HG03439 (cell line): ENCODE results near the gene PHACTR3.
"Not testable (repeated sequence)": the region's sequence is repeated elsewhere in the genome, so short reads cannot be mapped to it uniquely, and the experiment has no call there.

ENCODE experiments used
- ATAC-seq: cut with Tn5 transposase; IDR thresholded peaks from one replicate; pipeline ENCODE4 v1.9.1; 2021; ENCODE audit warnings: mild to moderate bottlenecking, moderate library complexity; ENCODE audit not compliant: unreplicated experiment

Gene PHACTR3

GRCh38 chr20:59618585-59618984, 14.2 kb downstream of the PHACTR3 start:
- ATAC-seq, result not testable (repeated sequence)

GRCh38 chr20:59620860-59621505, 16.6 kb downstream of the PHACTR3 start:
- no peak for ATAC-seq

- no peak for ATAC-seq
These were observed 18.2 kb downstream of the PHACTR3 start for GRCh38 chr20:59622496-59622895.

DNA sequence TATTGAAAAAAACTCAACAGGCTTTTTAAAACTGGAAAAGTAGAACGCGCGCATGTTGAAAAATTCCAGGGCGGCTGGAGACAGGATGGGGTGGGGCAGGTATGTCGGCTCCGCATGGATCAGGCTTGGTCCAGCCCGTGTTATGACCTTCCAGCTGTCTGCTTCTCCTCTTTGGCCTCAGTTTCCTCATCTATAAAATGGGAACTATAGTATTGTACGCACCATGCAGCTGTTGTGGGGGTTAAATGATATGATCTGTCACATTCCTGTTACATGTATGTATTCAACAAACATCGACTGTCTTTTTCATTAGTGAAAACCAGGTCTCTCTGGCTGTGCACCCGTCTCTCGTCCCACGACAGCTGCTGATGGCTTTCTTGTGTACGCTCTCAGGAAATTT, 18.8 kb downstream of the PHACTR3 start:
- no peak for ATAC-seq

DNA sequence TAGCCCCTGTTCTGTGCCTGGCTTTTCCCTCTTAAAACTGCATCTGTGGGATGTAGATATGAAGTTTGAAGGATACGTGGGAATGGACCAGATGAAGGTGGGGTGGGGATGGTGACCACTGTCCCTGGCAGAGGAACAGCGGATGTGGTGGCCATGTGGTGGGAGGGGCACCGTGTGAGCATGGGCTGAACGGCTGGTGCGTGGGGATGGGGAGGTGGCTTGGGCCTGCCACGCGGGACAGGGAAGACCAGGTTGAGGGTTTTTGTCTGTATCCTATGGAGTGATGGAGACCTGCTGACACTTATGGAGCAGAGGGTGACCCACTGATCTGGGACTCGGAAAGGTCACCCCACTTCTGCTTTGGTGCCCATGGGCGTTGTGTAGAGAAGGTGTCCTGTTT, 19.2 kb downstream of the PHACTR3 start:
- no peak for ATAC-seq

DNA sequence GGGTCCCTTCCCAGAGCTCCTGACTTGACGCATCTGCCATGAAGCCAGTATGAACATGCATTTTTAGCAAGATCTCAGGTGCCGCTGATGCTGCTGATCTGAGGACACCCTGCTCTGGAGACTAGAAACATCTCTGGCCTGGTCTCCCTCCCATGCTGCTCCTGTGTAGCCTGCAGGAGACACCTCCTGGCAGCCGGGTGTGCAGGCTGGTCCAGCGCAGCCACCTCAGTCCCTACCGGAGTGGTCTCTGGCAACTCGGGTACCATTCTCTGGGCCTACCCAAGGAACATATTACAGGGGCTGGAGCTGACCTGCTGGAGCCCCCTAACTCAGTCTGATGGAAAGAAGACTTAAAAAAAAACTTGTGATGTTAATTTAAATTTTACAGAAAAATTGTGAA, 20.1 kb downstream of the PHACTR3 start:
- no peak for ATAC-seq

- ATAC-seq, result no peak
These were observed 21.0 kb downstream of the PHACTR3 start for GRCh38 chr20:59625214-59625922.

- no peak for ATAC-seq
These were observed 23.0 kb downstream of the PHACTR3 start for GRCh38 chr20:59627298-59627697.

DNA sequence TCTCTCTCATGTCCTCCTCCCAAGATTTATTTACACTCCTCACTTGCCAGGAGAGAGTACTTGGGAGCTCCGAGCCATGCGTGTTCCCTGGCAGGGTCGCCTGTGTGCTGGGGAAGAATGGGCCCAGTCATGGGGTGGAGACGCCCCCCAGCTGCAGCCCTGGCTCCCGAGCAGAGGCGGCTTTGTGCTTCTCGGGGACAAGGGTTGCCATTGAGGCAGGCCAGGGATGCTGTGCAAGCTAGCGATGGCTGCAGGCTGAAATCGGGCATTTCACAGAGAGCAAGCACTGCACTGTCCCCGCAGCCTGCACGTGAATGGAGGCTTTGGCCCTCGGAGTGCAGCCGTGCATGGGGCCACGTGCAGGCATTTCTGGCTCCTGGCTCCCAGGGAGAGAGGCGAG, 23.8 kb downstream of the PHACTR3 start:
- no peak for ATAC-seq

DNA sequence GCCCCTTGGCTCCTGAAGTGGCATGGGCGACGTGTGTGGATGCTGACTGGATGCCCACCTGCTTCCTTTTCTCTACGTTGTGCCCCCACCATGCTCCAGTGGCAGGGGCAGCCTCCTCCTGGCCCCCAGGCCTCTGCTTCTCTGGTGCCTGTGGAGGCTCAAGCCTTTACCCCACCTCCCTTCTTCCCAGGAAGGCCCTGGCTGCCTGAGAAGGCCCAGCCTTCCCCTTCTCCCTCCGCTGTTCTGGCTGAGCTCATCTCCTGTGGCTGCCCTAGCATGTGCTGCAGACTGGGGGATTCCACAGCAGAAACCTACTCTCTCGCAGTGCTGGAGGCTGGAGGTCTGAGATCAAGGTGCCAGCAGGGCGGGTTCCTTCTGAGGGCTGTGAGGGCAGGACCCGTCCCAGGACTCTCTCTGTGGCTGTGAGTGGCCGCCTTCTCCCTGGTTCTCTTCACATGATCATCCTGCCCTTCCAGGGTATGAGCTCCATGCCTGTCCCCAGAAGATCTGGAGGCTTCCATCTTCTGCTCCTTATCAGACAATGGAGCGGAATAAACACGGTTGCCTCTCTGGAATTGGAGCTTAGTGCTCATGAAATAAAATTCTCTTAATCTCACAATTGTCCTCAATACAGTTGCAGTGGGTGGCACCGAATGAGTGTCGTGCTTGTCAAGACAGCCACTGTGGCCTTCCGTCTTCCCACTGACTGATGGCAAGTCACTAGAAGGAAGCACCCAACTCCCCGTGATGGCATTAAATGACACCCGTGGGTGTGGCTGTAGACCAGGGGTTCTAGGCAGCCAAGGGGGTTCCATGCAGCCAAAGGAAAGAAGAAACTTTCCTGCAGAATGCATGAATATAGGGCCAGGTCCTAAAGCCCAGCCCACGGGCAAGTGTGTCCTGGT, 25.1 kb downstream of the PHACTR3 start:
- ATAC-seq, result no peak

DNA sequence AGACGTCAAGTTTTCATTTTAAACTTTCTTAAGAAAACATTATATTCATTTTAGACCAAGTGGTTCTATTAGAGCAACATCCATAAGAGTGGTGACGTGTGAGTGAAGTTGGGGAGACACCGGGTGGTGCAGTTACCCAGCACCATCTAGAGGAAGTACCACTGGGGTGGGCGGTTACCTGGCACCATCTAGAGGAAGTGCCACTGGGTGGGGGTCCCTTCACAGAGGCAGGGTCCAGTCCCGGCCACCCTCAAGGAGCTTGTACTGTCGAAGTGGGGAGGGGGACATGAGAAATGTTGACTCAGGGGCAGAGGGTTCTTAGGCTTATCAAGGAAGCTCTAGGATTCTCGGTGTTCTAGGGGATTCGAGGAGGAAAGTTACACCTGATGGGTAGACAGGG, 26.2 kb downstream of the PHACTR3 start:
- no peak for ATAC-seq

GRCh38 chr20:59631751-59632540, 27.6 kb downstream of the PHACTR3 start:
- ATAC-seq, result no peak

DNA sequence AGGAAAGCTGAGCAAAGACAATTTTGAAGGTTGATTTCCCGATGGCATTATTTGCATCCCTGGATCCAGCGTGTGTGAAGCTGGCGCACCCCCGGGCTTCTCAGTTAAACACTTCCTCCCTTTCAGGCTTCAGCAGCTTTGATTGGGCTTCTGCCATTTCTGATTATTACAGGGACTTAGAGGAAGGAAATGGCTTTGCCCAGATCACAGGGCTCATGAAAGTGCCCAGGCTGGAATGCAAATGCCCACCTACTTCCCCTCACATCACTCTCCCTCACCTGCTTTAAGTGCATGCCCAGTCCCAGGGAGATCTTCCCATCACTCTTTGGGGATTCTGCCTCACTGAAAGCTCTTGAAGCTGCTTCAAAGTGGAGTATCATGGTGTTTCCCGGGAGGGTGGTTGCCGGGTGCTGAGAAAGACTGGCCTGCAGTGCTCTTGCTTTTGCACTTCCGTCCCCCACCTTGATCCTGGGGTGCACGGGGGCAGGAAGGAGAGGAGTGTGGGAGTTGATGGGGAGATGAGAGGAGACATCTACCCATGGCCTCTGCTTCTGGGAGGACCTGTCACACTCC, 28.3 kb downstream of the PHACTR3 start:
- no peak for ATAC-seq

DNA sequence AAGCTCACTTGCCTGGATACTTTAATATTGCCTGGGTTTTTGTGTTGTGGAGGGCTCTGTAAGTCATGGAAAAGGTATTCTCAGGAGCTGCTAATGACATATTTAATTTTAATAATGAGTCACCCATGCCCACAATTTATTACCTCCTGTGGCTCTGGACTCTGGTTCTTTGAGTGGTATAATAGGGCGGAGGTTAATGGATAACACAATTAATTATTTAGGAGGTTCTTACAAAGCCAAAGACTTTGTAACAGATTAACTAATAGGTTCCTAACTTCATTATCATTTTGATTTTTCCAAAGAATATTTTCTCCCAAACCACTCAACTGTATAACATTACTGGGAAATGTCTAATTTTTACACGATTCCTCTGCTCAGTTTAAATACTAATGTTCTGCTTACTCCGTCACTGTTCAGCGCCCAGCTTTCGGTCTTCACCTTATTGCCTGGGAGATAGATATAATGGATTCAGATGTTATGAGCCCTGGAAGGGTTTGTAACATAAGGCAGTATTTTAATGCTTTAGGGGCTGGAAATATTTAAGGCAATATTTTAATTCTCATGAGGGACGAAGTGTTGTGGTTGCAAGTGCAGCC, 29.4 kb downstream of the PHACTR3 start:
- ATAC-seq, result no peak

- ATAC-seq, result no peak
These were observed 30.2 kb downstream of the PHACTR3 start for GRCh38 chr20:59634435-59635005.

- ATAC-seq, result no peak
These were observed 32.5 kb downstream of the PHACTR3 start for GRCh38 chr20:59636766-59637370.

DNA sequence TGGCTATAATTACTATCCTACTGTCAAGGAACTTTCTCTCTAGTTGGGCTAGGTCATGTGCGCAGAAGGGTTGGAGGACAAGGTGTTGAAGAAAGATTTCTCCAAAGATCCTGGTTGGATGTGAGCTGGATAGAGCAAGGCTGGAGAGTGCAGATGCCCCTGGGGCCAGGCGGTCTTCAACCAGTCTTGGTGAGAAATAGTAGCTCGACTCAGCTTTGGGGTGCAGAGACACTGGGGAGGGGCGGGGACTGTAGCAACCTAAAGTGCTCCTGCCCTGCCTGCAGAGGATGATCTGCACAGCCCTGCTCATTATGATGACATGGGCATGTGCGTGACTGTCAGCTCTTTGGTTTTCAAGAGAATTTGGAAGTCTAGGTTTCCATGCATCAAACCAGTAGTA, 35.9 kb downstream of the PHACTR3 start:
- ATAC-seq, result no peak

GRCh38 chr20:59643615-59644061, 39.3 kb downstream of the PHACTR3 start:
- no peak for ATAC-seq

- ATAC-seq, result no peak
These were observed 40.1 kb downstream of the PHACTR3 start for GRCh38 chr20:59644371-59644939.
